ENCODE data around the gene GLIS1.

GRCh38 chr1:53510215-53510614 lies 228.7 kb downstream of the GLIS1 start:
- TF ChIP-seq CTCF (IDR thresholded peaks at IDR 0.05; ENCODE audit: poor library complexity, severe bottlenecking) (no peak), POLR2AphosphoS5 (IDR thresholded peaks at IDR 0.05) (no peak), TAF1 (IDR thresholded peaks at IDR 0.05; ENCODE audit: low read depth) (no peak), EZH2 (IDR thresholded peaks at IDR 0.05; ENCODE audit: borderline replicate concordance, insufficient read depth, low read length, poor library complexity, severe bottlenecking) (no peak), REST (IDR thresholded peaks at IDR 0.05; ENCODE audit: borderline replicate concordance) (no peak), EP300 (conservative IDR thresholded peaks at IDR 0.05; ENCODE audit: poor library complexity, severe bottlenecking) (no peak)

All from neural cell (in vitro differentiated cells).